HEK293T (cell line): ENCODE measurements around the gene ZNF543.

Experiments used
- CTBP1 ChIP-seq: fragments of 450-650 bp; IDR thresholded peaks from 2 replicates; pipeline ENCODE4 v1.6.1; 2016; ENCODE audit warnings: borderline replicate concordance
- FOXK2 ChIP-seq: fragments of 450-650 bp; IDR thresholded peaks from 2 replicates; pipeline ENCODE4 v1.6.1; 2016; ENCODE audit warnings: mild to moderate bottlenecking
- FOXM1 ChIP-seq: fragments of 450-650 bp; IDR thresholded peaks from 2 replicates; pipeline ENCODE4 v1.6.1; 2017; ENCODE audit warnings: mild to moderate bottlenecking, borderline replicate concordance
- LEF1 ChIP-seq: fragments of 450-650 bp; IDR thresholded peaks from 2 replicates; pipeline ENCODE4 v1.6.1; 2017; ENCODE audit warnings: mild to moderate bottlenecking, borderline replicate concordance
- PKNOX1 ChIP-seq: fragments of 450-650 bp; IDR thresholded peaks from 2 replicates; pipeline ENCODE4 v1.6.1; 2016
- SUZ12 ChIP-seq: fragments of 450-650 bp; IDR thresholded peaks from 2 replicates; pipeline ENCODE4 v1.6.1; 2016; ENCODE audit warnings: mild to moderate bottlenecking
- TARDBP ChIP-seq: fragments of 450-650 bp; IDR thresholded peaks from 2 replicates; pipeline ENCODE4 v1.6.1; 2016
- ZNF384 ChIP-seq: fragments of 450-650 bp; IDR thresholded peaks from 2 replicates; pipeline ENCODE4 v1.6.1; 2016

GRCh38 chr19:57374179-57374578, 53.9 kb downstream of the ZNF543 start:
- TF ChIP-seq ZNF384 (no peak), LEF1 (no peak), SUZ12 (no peak), PKNOX1 (no peak), TARDBP (no peak), CTBP1 (no peak), FOXK2 (no peak), FOXM1 (no peak)
